ENCODE data around the gene CYB5R2.

DNA sequence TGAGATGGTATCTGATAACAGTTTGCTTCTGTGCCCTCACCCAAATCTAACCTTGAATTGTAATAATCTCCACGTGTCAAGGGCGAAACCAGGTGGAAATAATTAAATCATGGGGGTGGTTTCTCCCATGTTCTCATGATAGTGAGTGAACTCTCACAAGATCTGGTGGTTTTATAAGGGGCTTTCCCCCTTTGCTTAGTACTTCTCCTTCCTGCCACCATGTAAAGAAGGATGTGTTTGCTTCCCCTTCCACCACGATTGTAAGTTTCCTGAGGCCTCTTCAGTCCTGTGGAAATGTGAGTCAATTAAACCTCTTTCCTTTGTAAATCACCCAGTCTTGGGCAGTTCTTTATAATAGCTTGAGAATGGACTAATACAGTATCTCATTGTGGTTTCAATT, 41.5 kb upstream of the CYB5R2 start:
- TF ChIP-seq, protein P1, sequence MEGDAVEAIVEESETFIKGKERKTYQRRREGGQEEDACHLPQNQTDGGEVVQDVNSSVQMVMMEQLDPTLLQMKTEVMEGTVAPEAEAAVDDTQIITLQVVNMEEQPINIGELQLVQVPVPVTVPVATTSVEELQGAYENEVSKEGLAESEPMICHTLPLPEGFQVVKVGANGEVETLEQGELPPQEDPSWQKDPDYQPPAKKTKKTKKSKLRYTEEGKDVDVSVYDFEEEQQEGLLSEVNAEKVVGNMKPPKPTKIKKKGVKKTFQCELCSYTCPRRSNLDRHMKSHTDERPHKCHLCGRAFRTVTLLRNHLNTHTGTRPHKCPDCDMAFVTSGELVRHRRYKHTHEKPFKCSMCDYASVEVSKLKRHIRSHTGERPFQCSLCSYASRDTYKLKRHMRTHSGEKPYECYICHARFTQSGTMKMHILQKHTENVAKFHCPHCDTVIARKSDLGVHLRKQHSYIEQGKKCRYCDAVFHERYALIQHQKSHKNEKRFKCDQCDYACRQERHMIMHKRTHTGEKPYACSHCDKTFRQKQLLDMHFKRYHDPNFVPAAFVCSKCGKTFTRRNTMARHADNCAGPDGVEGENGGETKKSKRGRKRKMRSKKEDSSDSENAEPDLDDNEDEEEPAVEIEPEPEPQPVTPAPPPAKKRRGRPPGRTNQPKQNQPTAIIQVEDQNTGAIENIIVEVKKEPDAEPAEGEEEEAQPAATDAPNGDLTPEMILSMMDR (IDR thresholded peaks at IDR 0.05): no peak
- no peak for TF ChIP-seq EP300 (IDR thresholded peaks at IDR 0.05)
- TF ChIP-seq POLR2AphosphoS5 (IDR thresholded peaks at IDR 0.05): no peak
- TF ChIP-seq POLR2A (IDR thresholded peaks at IDR 0.05): no peak
